Cardiac muscle cell (in vitro differentiated cells and primary cell): ENCODE measurements around the gene TPD52L2. TPM values are rescaled to one million over a fixed set of nuclear protein-coding genes. Genes with fewer than 3 reads are reported as not detected.

Experiments
- DNase-seq, 2 donors: peaks; one replicate each; pipeline versions ENCODE4 v3.0.0 to v3.0.0-alpha.2; 2010 to 2017; ENCODE audit warnings: low read depth in 1 of 2, low spot score in 1 of 2
- H3K27ac ChIP-seq: fragments of 200-600 bp; sonication (generic); 2 replicates; pipeline ENCODE4 v1.5.1; 2016
- H3K27me3 ChIP-seq: fragments of 200-600 bp; sonication (generic); 2 replicates; pipeline ENCODE4 v1.6.0; 2016; ENCODE audit warnings: control low read depth
- H3K36me3 ChIP-seq: fragments of 200-600 bp; sonication (generic); 2 replicates; pipeline ENCODE4 v1.5.1; 2016; ENCODE audit warnings: control low read depth
- H3K4me1 ChIP-seq: fragments of 200-600 bp; sonication (generic); 2 replicates; pipeline ENCODE4 v1.8.1; 2017; ENCODE audit warnings: low read depth, mild to moderate bottlenecking, mixed run types
- H3K4me3 ChIP-seq: fragments of 200-600 bp; sonication (generic); 2 replicates; pipeline ENCODE4 v1.5.1; 2016; ENCODE audit warnings: mild to moderate bottlenecking
- H3K9me3 ChIP-seq: fragments of 200-600 bp; sonication (generic); 2 replicates; pipeline ENCODE4 v1.5.1; 2017; ENCODE audit warnings: low read depth, mild to moderate bottlenecking, control low read depth
- polyA plus RNA-seq: library from polyadenylated mRNA; unstranded; fragments of >200 nt; fragmentation: Nextera tagmentation; extraction: Ambion mirVana; gene quantifications from 2 replicates; pipeline ENCODE4 v1.2.1, GENCODE V29; 2016
- total RNA-seq: library from RNA; depleted of rRNA; stranded (reverse); fragments of >200 nt; gene quantifications from 2 replicates; pipeline ENCODE4 v1.2.3, GENCODE V29; 2016
- TF ChIP-seq, protein P1 (sequence below): IDR thresholded peaks from 2 replicates; pipeline ENCODE4 v1.5.1; 2012; ENCODE audit warnings: low read depth, mild to moderate bottlenecking, low read length

Gene TPD52L2
- total and polyA plus RNA-seq, 2 experiments from 2014 or later: 103 to 114 TPM

DNA sequence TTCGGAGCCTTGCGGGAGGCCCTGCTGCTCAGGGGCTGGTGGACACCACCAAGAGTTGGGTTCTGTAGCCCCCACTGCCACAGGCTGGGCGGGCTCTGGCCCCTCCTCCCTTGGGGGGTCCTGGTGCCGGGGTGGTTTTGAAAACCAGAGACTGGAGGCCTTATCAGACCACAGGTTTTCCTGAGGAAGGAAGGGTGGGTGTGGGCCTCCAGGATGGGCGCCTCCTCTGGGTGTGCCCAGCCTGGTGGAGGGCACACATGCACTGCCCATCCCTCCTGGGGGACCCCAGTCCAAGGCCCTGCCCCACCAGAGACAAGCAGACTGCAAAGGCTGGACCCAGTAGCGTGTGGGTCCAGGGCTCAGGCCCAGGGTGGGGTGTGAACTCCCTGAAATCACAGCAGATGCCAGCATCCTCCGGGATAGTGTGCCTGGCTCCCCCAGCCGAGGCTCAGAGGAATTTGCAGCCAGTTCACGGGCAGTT is 20.5 kb upstream of the TPD52L2 start:
- Histone ChIP-seq H3K4me3 (no peak overlapping the region), H3K9me3 (no peaks in the 10 kb centered on the region), H3K36me3 (no peaks in the 10 kb centered on the region), H3K4me1 (peaks cover 31% of the 10 kb centered on the region), H3K27me3 (no peaks in the 10 kb centered on the region), H3K27ac (peak overlapping the region; percentile 91)
- DNase-seq: no peak
- TF ChIP-seq, protein P1, sequence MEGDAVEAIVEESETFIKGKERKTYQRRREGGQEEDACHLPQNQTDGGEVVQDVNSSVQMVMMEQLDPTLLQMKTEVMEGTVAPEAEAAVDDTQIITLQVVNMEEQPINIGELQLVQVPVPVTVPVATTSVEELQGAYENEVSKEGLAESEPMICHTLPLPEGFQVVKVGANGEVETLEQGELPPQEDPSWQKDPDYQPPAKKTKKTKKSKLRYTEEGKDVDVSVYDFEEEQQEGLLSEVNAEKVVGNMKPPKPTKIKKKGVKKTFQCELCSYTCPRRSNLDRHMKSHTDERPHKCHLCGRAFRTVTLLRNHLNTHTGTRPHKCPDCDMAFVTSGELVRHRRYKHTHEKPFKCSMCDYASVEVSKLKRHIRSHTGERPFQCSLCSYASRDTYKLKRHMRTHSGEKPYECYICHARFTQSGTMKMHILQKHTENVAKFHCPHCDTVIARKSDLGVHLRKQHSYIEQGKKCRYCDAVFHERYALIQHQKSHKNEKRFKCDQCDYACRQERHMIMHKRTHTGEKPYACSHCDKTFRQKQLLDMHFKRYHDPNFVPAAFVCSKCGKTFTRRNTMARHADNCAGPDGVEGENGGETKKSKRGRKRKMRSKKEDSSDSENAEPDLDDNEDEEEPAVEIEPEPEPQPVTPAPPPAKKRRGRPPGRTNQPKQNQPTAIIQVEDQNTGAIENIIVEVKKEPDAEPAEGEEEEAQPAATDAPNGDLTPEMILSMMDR: no peak

DNA sequence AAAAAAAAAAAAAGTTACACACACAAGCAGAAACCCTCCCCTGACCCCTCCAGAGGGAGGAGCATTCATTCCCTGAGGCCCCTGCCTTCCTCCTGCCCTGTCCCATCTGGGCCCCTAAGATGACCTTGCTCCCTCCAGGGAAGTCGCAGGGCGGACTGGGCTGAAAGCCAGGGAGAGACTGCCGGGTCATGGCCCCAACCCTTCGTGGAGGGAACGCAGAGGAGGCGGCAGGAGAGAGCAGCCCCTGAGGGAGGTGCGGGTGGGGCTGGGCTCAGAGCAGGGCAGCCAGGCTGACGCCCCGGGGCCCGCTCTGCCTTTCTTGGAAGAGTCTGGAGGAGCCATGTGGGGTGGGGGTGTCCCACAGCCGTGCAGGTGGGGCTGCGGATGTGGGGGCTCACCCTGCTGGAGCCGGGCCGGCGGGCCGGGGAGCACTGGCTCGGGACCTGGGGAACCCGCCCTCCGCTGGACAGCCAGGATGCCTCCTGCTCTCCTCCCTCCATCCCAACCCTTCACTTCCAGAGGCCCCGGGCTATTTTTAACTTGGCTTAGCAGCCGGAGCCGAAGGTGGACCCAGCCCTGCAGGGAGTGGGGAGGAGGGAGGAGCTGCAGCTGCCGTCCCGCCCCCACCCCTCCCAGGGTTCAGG is 18.8 kb upstream of the TPD52L2 start:
- no peaks in the 10 kb centered on the region for H3K27me3 ChIP-seq

DNA sequence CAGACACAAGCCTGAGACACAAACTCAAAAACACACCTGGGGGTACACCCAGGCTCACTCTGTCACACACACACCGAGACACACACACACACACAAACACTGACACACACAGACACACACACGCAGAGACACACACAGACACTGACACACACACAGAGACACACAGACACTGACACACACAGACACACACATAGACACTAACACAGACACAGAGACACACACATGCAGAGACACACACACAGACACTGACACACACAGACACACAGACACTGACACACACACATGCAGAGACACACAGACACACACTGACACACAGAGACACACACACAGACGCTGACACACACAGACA is 18.2 kb upstream of the TPD52L2 start:
- TF ChIP-seq, protein P1: no peak
- Histone ChIP-seq H3K9me3 (no peaks in the 10 kb centered on the region), H3K4me1 (peaks cover 31% of the 10 kb centered on the region), H3K27ac (peak overlapping the region; percentile 91), H3K36me3 (no peaks in the 10 kb centered on the region), H3K4me3 (no peak overlapping the region), H3K27me3 (no peaks in the 10 kb centered on the region)
- no peak for DNase-seq

More for the DNA sequence above, 18.8 kb upstream of the TPD52L2 start:
- H3K4me1 ChIP-seq: peaks cover 31% of the 10 kb centered on the region
- peak; percentile 59 to 93 for DNase-seq
- peak overlapping the region; percentile 24 for H3K4me3 ChIP-seq
- peak overlapping the region; percentile 91 for H3K27ac ChIP-seq
- no peaks in the 10 kb centered on the region for H3K36me3 ChIP-seq
- TF ChIP-seq, protein P1: no peak
- H3K9me3 ChIP-seq: no peaks in the 10 kb centered on the region

DNA sequence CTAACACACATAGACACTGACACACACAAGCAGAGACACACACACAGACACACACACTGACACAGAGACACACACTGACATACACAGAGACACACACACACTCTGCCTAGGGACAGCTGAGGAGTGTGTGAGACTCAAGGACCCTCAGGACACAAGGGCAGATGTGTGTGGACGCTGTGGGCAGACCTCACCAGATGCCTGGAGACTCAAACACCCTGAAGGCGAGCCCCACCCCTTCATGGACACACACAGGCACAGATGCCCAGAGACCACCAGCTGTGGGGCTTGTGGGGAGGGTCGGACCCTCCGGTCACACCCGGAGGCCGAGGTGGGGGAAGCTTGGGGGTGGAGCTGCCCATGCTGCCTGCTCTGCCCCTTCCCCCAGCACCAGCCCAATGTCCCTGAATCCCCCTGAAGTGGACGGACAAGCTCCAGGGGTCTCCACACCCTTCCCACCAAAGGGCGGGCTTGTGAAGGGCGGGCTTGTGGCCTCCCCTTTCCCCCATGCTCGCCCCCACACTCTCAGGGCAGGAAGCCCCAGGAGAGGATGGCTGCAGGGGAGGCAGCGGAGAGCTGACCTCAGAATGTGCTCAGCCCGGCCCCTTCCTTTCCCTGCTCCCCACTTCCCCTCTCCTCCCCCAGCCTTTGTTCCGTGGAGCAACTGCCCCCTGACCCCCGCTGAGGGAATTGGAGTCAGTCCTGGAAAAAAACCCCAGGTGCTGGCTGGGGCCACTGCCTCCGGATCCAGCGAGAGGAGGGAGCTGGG is 17.6 kb upstream of the TPD52L2 start:
- Histone ChIP-seq H3K4me3 (no peak overlapping the region), H3K4me1 (peaks cover 31% of the 10 kb centered on the region), H3K27ac (peak overlapping the region; percentile 91), H3K36me3 (no peaks in the 10 kb centered on the region), H3K27me3 (no peaks in the 10 kb centered on the region), H3K9me3 (no peaks in the 10 kb centered on the region)
- DNase-seq: peak in 1 of 2 donors; percentile 68
- TF ChIP-seq, protein P1: no peak

DNA sequence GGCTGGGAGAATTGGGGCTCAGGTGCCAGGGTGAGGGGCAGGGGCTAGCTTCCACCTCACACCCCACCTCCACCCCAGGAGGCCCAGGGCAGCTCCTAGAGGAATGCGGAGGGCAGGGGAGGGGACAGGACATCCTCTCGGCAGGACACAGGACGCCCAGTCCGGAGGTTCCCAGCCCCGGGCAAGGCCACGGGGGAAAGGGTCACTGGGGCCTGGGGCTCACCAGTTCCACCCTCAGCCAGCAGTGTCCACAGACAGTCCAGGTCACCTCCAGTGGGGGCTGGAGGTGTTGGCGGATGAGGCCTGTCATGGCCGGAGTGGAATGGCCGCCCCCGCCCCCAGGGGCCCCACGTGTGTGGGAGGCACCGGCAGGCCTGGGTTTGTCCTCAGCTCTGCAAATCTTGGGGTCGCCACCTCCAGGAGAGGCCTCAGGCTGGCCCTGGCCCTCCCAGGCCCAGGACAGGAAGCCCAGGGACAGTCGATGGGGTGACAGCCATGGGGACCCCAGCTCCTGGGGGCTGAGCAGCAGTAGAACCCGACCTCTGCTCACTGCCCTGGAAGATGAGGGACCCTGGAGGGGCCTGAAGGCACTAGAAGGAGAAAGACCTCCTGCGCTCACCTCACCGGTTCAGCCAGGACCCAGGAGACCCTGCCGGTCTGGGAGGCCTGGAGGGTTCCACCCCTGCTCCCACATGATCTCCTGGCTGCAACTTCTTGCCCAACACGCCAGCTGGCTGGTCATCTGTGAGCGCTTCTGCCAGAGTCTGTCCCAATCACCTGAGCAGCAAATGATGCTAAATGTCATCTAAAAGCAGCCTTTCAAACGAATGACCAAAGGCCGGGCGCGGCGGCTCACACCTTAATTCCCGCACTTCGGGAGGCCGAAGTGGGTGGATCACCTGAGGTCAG is 16.8 kb upstream of the TPD52L2 start:
- Histone ChIP-seq H3K4me3 (no peak overlapping the region), H3K27ac (peak overlapping the region; percentile 91), H3K9me3 (no peaks in the 10 kb centered on the region), H3K4me1 (peaks cover 32% of the 10 kb centered on the region), H3K27me3 (no peaks in the 10 kb centered on the region), H3K36me3 (no peaks in the 10 kb centered on the region)
- TF ChIP-seq, protein P1: no peak
- DNase-seq: no peak
